ENCODE results near the gene CCDC170. TPM values are rescaled to one million over a fixed set of nuclear protein-coding genes. Genes with fewer than 3 reads are reported as not detected.

The CCDC170 gene
- total RNA-seq, 1 donor from 2014 or later = 0.55 TPM

GRCh38 chr6:151464702-151465101, 29.1 kb upstream of the CCDC170 start:
- intact Hi-C loops (cut with DNase I) = no loop called here

GRCh38 chr6:151475653-151476523, 17.9 kb upstream of the CCDC170 start:
- ATAC-seq (peak; percentile 86), DNase-seq (peak; percentile 69)
- no peaks in the 10 kb centered on the region for H3K4me1 ChIP-seq
- intact Hi-C loops (cut with DNase I) = no loop called here
- H3K27me3 ChIP-seq = no peaks in the 10 kb centered on the region
- H3K27ac ChIP-seq = no peak overlapping the region
- H3K36me3 ChIP-seq = no peaks in the 10 kb centered on the region
- H3K9me3 ChIP-seq = no peaks in the 10 kb centered on the region
- no peak overlapping the region for H3K4me3 ChIP-seq
- TF ChIP-seq CTCF (IDR thresholded peaks at IDR 0.05) = peak; percentile 83

More at GRCh38 chr6:151464702-151465101, 29.1 kb upstream of the CCDC170 start:
- no peak overlapping the region for H3K4me3 ChIP-seq
- no peak for TF ChIP-seq CTCF (IDR thresholded peaks at IDR 0.05)
- no peak overlapping the region for H3K27ac ChIP-seq
- no peaks in the 10 kb centered on the region for H3K4me1 ChIP-seq
- H3K27me3 ChIP-seq = no peaks in the 10 kb centered on the region
- DNase-seq (no peak), ATAC-seq (no peak)
- peaks cover 68% of the 10 kb centered on the region for H3K36me3 ChIP-seq
- H3K9me3 ChIP-seq = no peaks in the 10 kb centered on the region

DNA sequence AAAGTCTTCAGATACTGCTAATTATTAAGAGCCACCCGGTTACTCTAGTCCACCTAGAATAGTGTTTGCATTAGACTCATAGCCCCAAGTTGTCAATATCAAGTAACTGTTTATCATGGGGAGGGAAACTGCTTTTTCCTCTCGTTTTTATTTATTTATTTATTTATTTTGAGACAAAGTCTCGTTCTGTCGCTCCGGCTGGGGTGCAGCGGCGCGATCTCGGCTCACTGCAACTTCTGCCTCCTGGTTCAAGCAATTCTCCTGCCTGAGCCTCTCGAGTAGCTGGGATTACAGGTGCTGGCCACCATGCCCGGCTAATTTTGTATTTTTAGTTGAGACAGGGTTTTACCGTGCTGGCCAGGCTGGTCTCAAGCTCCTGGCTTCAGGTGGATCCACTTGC, 16.1 kb upstream of the CCDC170 start:
- TF ChIP-seq CTCF (IDR thresholded peaks at IDR 0.05) = no peak
- no peak for ATAC-seq
- no peak for DNase-seq
- Histone ChIP-seq H3K27ac (no peak overlapping the region), H3K36me3 (no peaks in the 10 kb centered on the region), H3K4me1 (no peaks in the 10 kb centered on the region), H3K27me3 (no peaks in the 10 kb centered on the region), H3K9me3 (no peaks in the 10 kb centered on the region), H3K4me3 (no peak overlapping the region)
- intact Hi-C loops (cut with DNase I) = no loop called here

DNA sequence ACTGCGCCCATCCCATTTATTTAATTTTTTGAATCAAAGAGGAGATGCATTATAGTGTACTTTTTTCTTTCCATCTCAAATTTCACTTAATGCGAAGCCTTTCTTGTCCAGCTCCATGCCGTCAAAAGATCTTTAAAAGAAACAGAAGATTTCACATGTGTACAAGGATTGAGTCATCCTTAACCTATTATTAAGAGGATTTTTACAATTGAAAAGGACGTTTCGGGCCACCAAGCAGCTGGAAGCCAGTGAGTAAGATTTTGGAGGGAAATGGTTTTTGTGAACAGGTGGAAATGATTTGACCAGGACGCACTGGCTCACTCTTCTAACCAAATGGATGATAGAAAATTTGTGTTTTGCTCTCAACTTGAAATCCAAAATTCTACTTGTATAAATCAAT, 15.1 kb upstream of the CCDC170 start:
- Histone ChIP-seq H3K9me3 (no peaks in the 10 kb centered on the region), H3K27ac (no peak overlapping the region), H3K36me3 (no peaks in the 10 kb centered on the region), H3K4me1 (no peaks in the 10 kb centered on the region), H3K4me3 (no peak overlapping the region), H3K27me3 (no peaks in the 10 kb centered on the region)
- intact Hi-C loops (cut with DNase I) = no loop called here
- DNase-seq (no peak), ATAC-seq (no peak)
- no peak for TF ChIP-seq CTCF (IDR thresholded peaks at IDR 0.05)

DNA sequence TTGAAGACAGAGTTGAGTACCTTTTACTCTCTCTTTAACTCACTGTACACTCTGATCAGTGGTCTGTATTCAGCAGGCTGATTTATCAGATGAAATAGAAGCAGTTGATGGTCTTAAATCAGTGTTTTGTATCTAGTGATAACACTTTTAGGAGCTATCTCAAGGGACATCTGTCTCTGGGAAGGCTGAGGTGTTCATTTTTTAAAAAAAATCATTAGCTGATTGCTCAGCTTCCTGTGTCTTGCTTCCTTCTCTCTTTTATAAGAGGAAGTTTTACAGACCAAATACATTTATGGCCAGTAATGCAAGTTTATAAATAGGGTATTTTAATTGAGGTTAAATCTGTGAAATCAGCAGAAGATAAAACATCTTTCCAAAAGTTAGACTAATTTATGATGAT, 12.0 kb upstream of the CCDC170 start:
- H3K4me1 ChIP-seq = no peaks in the 10 kb centered on the region
- H3K9me3 ChIP-seq = no peaks in the 10 kb centered on the region
- no peaks in the 10 kb centered on the region for H3K27me3 ChIP-seq
- TF ChIP-seq CTCF (IDR thresholded peaks at IDR 0.05) = no peak
- H3K4me3 ChIP-seq = no peak overlapping the region
- no peak for DNase-seq
- peak; percentile 33 for ATAC-seq
- no peaks in the 10 kb centered on the region for H3K36me3 ChIP-seq
- H3K27ac ChIP-seq = peak overlapping the region; percentile 7
- intact Hi-C loops (cut with DNase I) = no loop called here
